ENCODE results near the gene DPY30.

DNA sequence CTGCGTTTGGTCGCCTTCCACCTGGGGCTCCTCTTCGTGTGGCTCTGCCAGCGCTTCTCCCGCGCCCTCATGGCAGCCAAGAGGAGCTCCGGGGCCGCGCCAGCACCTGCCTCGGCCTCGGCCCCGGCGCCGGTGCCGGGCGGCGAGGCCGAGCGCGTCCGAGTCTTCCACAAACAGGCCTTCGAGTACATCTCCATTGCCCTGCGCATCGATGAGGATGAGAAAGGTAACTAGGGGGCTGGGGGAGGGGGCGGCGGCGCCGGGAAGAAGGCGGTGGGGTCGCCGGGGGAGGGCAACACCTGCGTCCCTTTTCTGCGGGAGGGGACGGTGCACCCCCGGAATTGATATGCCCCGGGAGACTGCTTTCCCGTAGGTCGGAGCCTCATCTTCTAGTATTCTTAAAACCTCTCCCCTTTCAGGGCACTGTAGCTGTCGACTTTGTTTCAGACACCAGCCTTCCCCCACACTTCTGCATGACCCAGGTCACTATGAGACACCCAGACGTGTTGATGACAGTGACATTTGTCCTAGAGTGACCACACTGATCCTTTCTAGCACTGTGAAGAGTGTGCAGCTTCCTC is 24.5 kb upstream of the DPY30 start:
- TF ChIP-seq, protein P1, sequence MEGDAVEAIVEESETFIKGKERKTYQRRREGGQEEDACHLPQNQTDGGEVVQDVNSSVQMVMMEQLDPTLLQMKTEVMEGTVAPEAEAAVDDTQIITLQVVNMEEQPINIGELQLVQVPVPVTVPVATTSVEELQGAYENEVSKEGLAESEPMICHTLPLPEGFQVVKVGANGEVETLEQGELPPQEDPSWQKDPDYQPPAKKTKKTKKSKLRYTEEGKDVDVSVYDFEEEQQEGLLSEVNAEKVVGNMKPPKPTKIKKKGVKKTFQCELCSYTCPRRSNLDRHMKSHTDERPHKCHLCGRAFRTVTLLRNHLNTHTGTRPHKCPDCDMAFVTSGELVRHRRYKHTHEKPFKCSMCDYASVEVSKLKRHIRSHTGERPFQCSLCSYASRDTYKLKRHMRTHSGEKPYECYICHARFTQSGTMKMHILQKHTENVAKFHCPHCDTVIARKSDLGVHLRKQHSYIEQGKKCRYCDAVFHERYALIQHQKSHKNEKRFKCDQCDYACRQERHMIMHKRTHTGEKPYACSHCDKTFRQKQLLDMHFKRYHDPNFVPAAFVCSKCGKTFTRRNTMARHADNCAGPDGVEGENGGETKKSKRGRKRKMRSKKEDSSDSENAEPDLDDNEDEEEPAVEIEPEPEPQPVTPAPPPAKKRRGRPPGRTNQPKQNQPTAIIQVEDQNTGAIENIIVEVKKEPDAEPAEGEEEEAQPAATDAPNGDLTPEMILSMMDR (IDR thresholded peaks at IDR 0.05; ENCODE audit: low read depth, low read length, poor library complexity, severe bottlenecking), result no peak
- TF ChIP-seq EZH2phosphoT487 (IDR thresholded peaks at IDR 0.05; ENCODE audit: borderline replicate concordance, low read length), result no peak

Measured in DOHH2 (cell line).